ENCODE results near the gene GPC1. TPM values are rescaled to one million over a fixed set of nuclear protein-coding genes. Genes with fewer than 3 reads are reported as not detected.

GPC1 gene
- total and polyA plus RNA-seq, 10 of the 15 experiments (the other 5 are each of a cell fraction or from before 2014, with no cell fraction given), result 0.06 to 0.77 (median 0.23) TPM; not detected in 3

DNA sequence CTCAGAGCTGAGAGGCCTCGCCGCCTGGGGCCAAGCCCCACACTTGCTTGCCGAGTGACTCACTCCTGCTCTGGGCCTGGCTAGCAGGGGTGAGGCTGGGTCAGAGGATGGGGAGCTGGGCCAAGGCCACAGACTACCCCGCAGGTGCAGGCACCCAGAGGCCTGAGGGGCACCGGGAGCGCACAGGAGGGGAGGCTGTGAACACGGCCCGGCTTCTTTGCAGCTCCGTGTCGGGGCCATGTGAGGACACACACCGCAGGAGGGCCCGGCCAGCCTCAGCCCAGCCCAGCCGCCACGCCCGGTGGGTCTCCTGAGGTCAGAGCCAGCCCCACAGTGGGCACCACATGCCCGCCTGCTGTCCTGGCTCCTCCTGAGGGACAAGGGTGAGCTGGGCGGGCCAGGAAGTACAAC lies 8.4 kb downstream of the GPC1 start:
- no peaks in the 10 kb centered on the region for H4K20me1 ChIP-seq (ENCODE audit: control insufficient read depth, insufficient read depth)
- no TSS peak for BruUV-seq (replicated peaks)
- no peaks in the 10 kb centered on the region for H3K9me3 ChIP-seq (replicated peaks; ENCODE audit: control insufficient read depth, insufficient read depth, low read length)
- no peaks in the 10 kb centered on the region for H3K79me2 ChIP-seq (ENCODE audit: control insufficient read depth, insufficient read depth, low read length)
- no peak overlapping the region for H3K4me3 ChIP-seq
- no peak overlapping the region for H2AFZ ChIP-seq (ENCODE audit: control insufficient read depth, low read depth, low read length)
- no peak overlapping the region for H3K27ac ChIP-seq (ENCODE audit: control insufficient read depth, insufficient read depth)
- ChIA-PET POLR2A (no interaction called here), SMC1A (ENCODE audit: uncharacterized antibody, unreplicated experiment) (no interaction called here), RAD21 (ENCODE audit: unreplicated experiment) (no interaction called here), CTCF (no interaction called here)
- H3K9ac ChIP-seq (ENCODE audit: control insufficient read depth, insufficient read depth, low read length), result no peak overlapping the region
- TF ChIP-seq, protein P1, sequence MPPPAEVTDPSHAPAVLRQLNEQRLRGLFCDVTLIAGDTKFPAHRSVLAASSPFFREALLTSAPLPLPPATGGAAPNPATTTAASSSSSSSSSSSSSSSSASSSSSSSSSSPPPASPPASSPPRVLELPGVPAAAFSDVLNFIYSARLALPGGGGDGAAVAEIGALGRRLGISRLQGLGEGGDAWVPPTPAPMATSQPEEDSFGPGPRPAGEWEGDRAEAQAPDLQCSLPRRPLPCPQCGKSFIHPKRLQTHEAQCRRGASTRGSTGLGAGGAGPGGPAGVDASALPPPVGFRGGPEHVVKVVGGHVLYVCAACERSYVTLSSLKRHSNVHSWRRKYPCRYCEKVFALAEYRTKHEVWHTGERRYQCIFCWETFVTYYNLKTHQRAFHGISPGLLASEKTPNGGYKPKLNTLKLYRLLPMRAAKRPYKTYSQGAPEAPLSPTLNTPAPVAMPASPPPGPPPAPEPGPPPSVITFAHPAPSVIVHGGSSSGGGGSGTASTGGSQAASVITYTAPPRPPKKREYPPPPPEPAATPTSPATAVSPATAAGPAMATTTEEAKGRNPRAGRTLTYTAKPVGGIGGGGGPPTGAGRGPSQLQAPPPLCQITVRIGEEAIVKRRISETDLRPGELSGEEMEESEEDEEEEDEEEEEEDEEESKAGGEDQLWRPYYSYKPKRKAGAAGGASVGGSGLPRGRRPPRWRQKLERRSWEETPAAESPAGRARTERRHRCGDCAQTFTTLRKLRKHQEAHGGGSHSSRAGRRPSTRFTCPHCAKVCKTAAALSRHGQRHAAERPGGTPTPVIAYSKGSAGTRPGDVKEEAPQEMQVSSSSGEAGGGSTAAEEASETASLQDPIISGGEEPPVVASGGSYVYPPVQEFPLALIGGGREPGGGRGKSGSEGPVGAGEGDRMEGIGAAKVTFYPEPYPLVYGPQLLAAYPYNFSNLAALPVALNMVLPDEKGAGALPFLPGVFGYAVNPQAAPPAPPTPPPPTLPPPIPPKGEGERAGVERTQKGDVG (CRISPR knock-in tag; IDR thresholded peaks at IDR 0.05), result no peak
- TF ChIP-seq GATAD2B (conservative IDR thresholded peaks at IDR 0.05; ENCODE audit: low read depth) (no peak), POLR2AphosphoS5 (IDR thresholded peaks at IDR 0.05; ENCODE audit: low read length) (no peak), CBFB (IDR thresholded peaks at IDR 0.05; ENCODE audit: low read depth) (no peak), PML (IDR thresholded peaks at IDR 0.05; ENCODE audit: low read length) (no peak), RAD51 (IDR thresholded peaks at IDR 0.05) (no peak)
- TF ChIP-seq, protein P2, sequence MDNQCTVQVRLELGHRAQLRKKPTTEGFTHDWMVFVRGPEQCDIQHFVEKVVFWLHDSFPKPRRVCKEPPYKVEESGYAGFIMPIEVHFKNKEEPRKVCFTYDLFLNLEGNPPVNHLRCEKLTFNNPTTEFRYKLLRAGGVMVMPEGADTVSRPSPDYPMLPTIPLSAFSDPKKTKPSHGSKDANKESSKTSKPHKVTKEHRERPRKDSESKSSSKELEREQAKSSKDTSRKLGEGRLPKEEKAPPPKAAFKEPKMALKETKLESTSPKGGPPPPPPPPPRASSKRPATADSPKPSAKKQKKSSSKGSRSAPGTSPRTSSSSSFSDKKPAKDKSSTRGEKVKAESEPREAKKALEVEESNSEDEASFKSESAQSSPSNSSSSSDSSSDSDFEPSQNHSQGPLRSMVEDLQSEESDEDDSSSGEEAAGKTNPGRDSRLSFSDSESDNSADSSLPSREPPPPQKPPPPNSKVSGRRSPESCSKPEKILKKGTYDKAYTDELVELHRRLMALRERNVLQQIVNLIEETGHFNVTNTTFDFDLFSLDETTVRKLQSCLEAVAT (IDR thresholded peaks at IDR 0.05), result no peak
- no peak overlapping the region for H3K4me2 ChIP-seq (ENCODE audit: control insufficient read depth, insufficient read depth)
- 44% methylated on average over 17 of the region's 17 CpGs for WGBS (ENCODE audit: insufficient coverage, insufficient replicate concordance, low lambda C conversion rate, missing lambda C conversion rate)
- in situ Hi-C loops (cut with MboI), result loop anchor here (10.0 kb wide), 1 partner anchor 379 kb away; no protein-coding TSS in a partner anchor
- intact Hi-C loops (cut with micrococcal nuclease; ENCODE audit: unreplicated experiment), result no loop called here
- ATAC-seq (no peak), DNase-seq (ENCODE audit: low read depth, low spot score) (no peak), FAIRE-seq (no peak)
- H3K27me3 ChIP-seq (replicated peaks in 1 of 2; ENCODE audit: control insufficient read depth in 2 of 2, insufficient read depth in 2 of 2, low read length in 1 of 2), result no peaks in the 10 kb centered on the region; a peak in 1 of 4 replicates
- no peaks in the 10 kb centered on the region for H3K4me1 ChIP-seq (ENCODE audit: control insufficient read depth, insufficient read depth, low read length)
- no peaks in the 10 kb centered on the region for H3K36me3 ChIP-seq (ENCODE audit: control insufficient read depth in 2 of 2, insufficient read depth in 2 of 2, low read length in 1 of 2)
